Astrocyte of the spinal cord (primary cell): ENCODE data around the gene MPP3.

Source experiments
- DNase-seq: peaks from one replicate; pipeline ENCODE4 v3.0.0; 2011; ENCODE audit warnings: low read depth, low spot score
- H3K4me3 ChIP-seq: 2 replicates; pipeline ENCODE4 v1.5.1; 2011; ENCODE audit warnings: low read depth, mild to moderate bottlenecking, low read length, moderate library complexity
- in situ Hi-C: cut with HindIII; loops from 2 replicates; pipeline ENCODE4 v1.10.0; 2017; ENCODE audit warnings: low sequenced_read_pairs
- TF ChIP-seq, protein P1 (sequence below): IDR thresholded peaks from 2 replicates; pipeline ENCODE4 v1.5.1; 2012; ENCODE audit warnings: low read depth, mild to moderate bottlenecking, low read length, inconsistent platforms

The MPP3 gene

DNA sequence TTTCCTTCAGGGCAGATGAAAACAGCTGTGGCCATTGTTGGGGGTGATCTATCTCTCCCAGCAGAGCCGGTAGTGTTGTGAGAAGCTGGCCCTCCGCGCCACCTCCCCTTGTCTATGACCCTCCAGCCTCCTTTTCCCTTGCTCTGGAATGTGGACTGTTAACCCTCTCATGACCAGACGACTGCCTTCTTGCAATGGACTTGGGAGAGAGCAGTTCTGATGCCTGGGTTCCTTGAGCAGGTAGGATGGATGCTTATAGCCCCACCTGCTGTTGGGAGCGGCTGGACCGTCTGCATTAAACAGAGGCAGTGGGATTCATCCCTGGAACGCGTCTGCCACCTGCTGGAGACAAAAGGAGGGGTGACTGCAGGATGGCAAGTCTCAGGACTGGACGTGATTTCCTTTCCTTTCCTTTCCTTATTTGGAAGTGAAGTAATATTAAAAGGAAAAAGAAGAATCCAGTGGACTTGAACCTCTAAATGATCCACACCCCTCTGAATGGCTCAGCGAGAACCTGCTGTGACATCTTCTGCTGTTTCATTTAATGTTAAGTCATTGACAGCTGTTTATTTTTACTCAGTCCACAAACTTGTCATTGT, 72.6 kb downstream of the MPP3 start:
- peak; percentile 92 for DNase-seq
- no peak overlapping the region for H3K4me3 ChIP-seq
- TF ChIP-seq, protein P1, sequence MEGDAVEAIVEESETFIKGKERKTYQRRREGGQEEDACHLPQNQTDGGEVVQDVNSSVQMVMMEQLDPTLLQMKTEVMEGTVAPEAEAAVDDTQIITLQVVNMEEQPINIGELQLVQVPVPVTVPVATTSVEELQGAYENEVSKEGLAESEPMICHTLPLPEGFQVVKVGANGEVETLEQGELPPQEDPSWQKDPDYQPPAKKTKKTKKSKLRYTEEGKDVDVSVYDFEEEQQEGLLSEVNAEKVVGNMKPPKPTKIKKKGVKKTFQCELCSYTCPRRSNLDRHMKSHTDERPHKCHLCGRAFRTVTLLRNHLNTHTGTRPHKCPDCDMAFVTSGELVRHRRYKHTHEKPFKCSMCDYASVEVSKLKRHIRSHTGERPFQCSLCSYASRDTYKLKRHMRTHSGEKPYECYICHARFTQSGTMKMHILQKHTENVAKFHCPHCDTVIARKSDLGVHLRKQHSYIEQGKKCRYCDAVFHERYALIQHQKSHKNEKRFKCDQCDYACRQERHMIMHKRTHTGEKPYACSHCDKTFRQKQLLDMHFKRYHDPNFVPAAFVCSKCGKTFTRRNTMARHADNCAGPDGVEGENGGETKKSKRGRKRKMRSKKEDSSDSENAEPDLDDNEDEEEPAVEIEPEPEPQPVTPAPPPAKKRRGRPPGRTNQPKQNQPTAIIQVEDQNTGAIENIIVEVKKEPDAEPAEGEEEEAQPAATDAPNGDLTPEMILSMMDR, result peak; percentile 98
- in situ Hi-C loops, result no loop called here

GRCh38 chr17:43759836-43760235, 73.1 kb downstream of the MPP3 start:
- DNase-seq, result no peak
- TF ChIP-seq, protein P1, result no peak
- in situ Hi-C loops, result loop anchor here (10.0 kb wide), 1 partner anchor 65 kb away; no protein-coding TSS in a partner anchor
- no peak overlapping the region for H3K4me3 ChIP-seq

GRCh38 chr17:43758497-43759174, 74.3 kb downstream of the MPP3 start, which contains the start of gene SOST:
TSS of gene SOST (minus strand) at chr17:43758791. CDS start at chr17:43758741, 50 bp downstream.
- TF ChIP-seq, protein P1, result no peak
- in situ Hi-C loops, result loop anchor here (10.0 kb wide), 1 partner anchor 64 kb away; no protein-coding TSS in a partner anchor
- no peak within 1 kb of the TSS for H3K4me3 ChIP-seq
- no peak for DNase-seq

GRCh38 chr17:43758086-43758485, 74.9 kb downstream of the MPP3 start:
- TF ChIP-seq, protein P1, result no peak
- in situ Hi-C loops, result loop anchor here (10.0 kb wide), 1 partner anchor 63 kb away; no protein-coding TSS in a partner anchor
- DNase-seq, result no peak
- H3K4me3 ChIP-seq, result no peak overlapping the region

- TF ChIP-seq, protein P1, result no peak
- no peak for DNase-seq
- in situ Hi-C loops, result loop anchor here (10.0 kb wide), 1 partner anchor 62 kb away; no protein-coding TSS in a partner anchor
- no peak overlapping the region for H3K4me3 ChIP-seq
These were observed 75.7 kb downstream of the MPP3 start for GRCh38 chr17:43757171-43757660.

- TF ChIP-seq, protein P1, result no peak
- H3K4me3 ChIP-seq, result no peak overlapping the region
- in situ Hi-C loops, result loop anchor here (10.0 kb wide), 1 partner anchor 61 kb away; no protein-coding TSS in a partner anchor
- no peak for DNase-seq
These were observed 76.7 kb downstream of the MPP3 start for GRCh38 chr17:43756201-43756600.
